ENCODE measurements around the gene SYNE3. TPM values are rescaled to one million over a fixed set of nuclear protein-coding genes. Genes with fewer than 3 reads are reported as not detected.

SYNE3 gene
- total and polyA plus RNA-seq, 10 of the 15 experiments (the other 5 are each of a cell fraction or from before 2014, with no cell fraction given), result 1.4 to 44.1 (median 13.4) TPM

DNA sequence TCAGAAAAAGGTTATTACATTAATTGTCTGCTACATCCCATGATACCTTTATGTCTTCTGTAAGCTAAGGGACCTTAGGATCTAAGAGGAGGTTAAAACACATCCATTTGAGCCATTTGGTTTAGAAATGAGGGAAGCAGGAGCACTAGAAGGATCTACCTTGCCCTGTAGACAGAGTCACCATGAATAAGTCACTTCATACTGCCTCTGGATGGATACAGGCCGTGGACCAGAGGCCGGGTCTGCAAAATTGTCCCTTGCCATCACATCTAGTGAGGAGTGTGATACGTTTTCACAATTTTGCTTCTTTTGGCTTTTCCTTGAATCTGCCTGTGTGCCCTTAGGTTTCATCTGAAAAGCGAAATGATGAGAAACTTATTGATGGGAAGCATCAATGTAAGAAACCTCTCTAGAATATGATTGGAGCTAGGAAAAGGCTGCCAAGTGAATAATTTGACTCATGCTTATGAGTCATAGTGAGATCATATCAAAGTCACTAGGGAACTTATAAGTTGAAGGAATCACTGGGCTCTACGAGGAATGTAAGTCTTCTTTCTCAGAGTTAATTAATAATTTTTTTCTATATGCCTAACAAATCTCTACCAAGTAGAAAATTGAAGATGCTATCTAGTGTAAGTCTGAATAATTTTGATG is 29.2 kb upstream of the SYNE3 start:
- H3K36me3 ChIP-seq (ENCODE audit: control insufficient read depth in 2 of 2, insufficient read depth in 2 of 2, low read length in 1 of 2), result peaks cover 0 to 4% of the 10 kb centered on the region in 2 experiments; a peak in 3 of 4 replicates
- intact Hi-C loops (cut with micrococcal nuclease; ENCODE audit: unreplicated experiment) (no loop called here), in situ Hi-C loops (cut with MboI) (no loop called here)
- no peaks in the 10 kb centered on the region for H3K27me3 ChIP-seq (replicated peaks in 1 of 2; ENCODE audit: control insufficient read depth in 2 of 2, insufficient read depth in 2 of 2, low read length in 1 of 2)
- ChIA-PET CTCF (interaction anchor here (1.0 kb wide), 1 partner anchor 137 kb away, joined by 3 read pairs; no protein-coding TSS in a partner anchor), SMC1A (ENCODE audit: uncharacterized antibody, unreplicated experiment) (interaction anchor here (1.1 to 2.9 kb wide), 2 partner anchors 9 to 11 kb away, joined by 3 to 12 read pairs; no protein-coding TSS in a partner anchor), POLR2A (no interaction called here), RAD21 (ENCODE audit: unreplicated experiment) (interaction anchor here (1.1 kb wide), 1 partner anchor 93 kb away, joined by 3 read pairs; no protein-coding TSS in a partner anchor)
- peaks cover 12% of the 10 kb centered on the region for H3K79me2 ChIP-seq (ENCODE audit: control insufficient read depth, insufficient read depth, low read length)
- DNase-seq (ENCODE audit: low read depth, low spot score), result no peak
- H3K4me3 ChIP-seq, result no peak overlapping the region
- 89% methylated on average over 5 of the region's 5 CpGs for WGBS (ENCODE audit: insufficient coverage, insufficient replicate concordance, low lambda C conversion rate, missing lambda C conversion rate)
- H3K4me2 ChIP-seq (ENCODE audit: control insufficient read depth, insufficient read depth), result no peak overlapping the region
- no peaks in the 10 kb centered on the region for H3K4me1 ChIP-seq (ENCODE audit: control insufficient read depth, insufficient read depth, low read length)
- H3K9me3 ChIP-seq (replicated peaks; ENCODE audit: control insufficient read depth, insufficient read depth, low read length), result no peaks in the 10 kb centered on the region
- H3K9ac ChIP-seq (ENCODE audit: control insufficient read depth, insufficient read depth, low read length), result no peak overlapping the region
- H4K20me1 ChIP-seq (ENCODE audit: control insufficient read depth, insufficient read depth), result no peaks in the 10 kb centered on the region
- no peak overlapping the region for H3K27ac ChIP-seq (ENCODE audit: control insufficient read depth, insufficient read depth)
- no peak overlapping the region for H2AFZ ChIP-seq (ENCODE audit: control insufficient read depth, low read depth, low read length)
- BruUV-seq (replicated peaks), result no TSS peak
- ATAC-seq, result no peak
- FAIRE-seq, result no peak
- TF ChIP-seq SMAD5 (IDR thresholded peaks at IDR 0.05; ENCODE audit: low read depth) (no peak), HDGF (IDR thresholded peaks at IDR 0.05) (no peak), BHLHE40 (IDR thresholded peaks at IDR 0.05; ENCODE audit: borderline replicate concordance in 1 of 2, low read depth in 2 of 2, low read length in 1 of 2) (no peak), NR2F1 (conservative IDR thresholded peaks at IDR 0.05) (no peak), CHD1 (IDR thresholded peaks at IDR 0.05; ENCODE audit: low read depth, low read length) (no peak), POLR2AphosphoS5 (IDR thresholded peaks at IDR 0.05; ENCODE audit: low read length) (no peak), MTA2 (IDR thresholded peaks at IDR 0.05; ENCODE audit: low read depth) (no peak), NFXL1 (IDR thresholded peaks at IDR 0.05; ENCODE audit: borderline replicate concordance) (no peak), SIN3A (IDR thresholded peaks at IDR 0.05; ENCODE audit: low read depth, low read length) (no peak), ZNF384 (IDR thresholded peaks at IDR 0.05; ENCODE audit: borderline replicate concordance, low read depth, low read length) (no peak), TBL1XR1 (IDR thresholded peaks at IDR 0.05; ENCODE audit: low read depth, low read length) (no peak), RBBP5 (conservative IDR thresholded peaks at IDR 0.05) (no peak), GATAD2B (conservative IDR thresholded peaks at IDR 0.05; ENCODE audit: low read depth) (no peak), CEBPB (IDR thresholded peaks at IDR 0.05; ENCODE audit: borderline replicate concordance in 1 of 2, low read depth in 2 of 2, low read length in 2 of 2) (no peak), IKZF2 (IDR thresholded peaks at IDR 0.05) (no peak)
- TF ChIP-seq, protein P1, sequence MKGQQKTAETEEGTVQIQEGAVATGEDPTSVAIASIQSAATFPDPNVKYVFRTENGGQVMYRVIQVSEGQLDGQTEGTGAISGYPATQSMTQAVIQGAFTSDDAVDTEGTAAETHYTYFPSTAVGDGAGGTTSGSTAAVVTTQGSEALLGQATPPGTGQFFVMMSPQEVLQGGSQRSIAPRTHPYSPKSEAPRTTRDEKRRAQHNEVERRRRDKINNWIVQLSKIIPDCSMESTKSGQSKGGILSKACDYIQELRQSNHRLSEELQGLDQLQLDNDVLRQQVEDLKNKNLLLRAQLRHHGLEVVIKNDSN (IDR thresholded peaks at IDR 0.05; ENCODE audit: borderline replicate concordance, extremely low read length, insufficient read depth, low read depth, low read length), result no peak
- TF ChIP-seq, protein P2, sequence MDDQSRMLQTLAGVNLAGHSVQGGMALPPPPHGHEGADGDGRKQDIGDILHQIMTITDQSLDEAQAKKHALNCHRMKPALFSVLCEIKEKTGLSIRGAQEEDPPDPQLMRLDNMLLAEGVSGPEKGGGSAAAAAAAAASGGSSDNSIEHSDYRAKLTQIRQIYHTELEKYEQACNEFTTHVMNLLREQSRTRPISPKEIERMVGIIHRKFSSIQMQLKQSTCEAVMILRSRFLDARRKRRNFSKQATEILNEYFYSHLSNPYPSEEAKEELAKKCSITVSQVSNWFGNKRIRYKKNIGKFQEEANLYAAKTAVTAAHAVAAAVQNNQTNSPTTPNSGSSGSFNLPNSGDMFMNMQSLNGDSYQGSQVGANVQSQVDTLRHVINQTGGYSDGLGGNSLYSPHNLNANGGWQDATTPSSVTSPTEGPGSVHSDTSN (IDR thresholded peaks at IDR 0.05; ENCODE audit: insufficient replicate concordance, low read depth, low read length), result no peak
- TF ChIP-seq, protein P3, sequence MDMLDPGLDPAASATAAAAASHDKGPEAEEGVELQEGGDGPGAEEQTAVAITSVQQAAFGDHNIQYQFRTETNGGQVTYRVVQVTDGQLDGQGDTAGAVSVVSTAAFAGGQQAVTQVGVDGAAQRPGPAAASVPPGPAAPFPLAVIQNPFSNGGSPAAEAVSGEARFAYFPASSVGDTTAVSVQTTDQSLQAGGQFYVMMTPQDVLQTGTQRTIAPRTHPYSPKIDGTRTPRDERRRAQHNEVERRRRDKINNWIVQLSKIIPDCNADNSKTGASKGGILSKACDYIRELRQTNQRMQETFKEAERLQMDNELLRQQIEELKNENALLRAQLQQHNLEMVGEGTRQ (IDR thresholded peaks at IDR 0.05; ENCODE audit: borderline replicate concordance, low read depth, low read length), result no peak
- TF ChIP-seq, protein P4, sequence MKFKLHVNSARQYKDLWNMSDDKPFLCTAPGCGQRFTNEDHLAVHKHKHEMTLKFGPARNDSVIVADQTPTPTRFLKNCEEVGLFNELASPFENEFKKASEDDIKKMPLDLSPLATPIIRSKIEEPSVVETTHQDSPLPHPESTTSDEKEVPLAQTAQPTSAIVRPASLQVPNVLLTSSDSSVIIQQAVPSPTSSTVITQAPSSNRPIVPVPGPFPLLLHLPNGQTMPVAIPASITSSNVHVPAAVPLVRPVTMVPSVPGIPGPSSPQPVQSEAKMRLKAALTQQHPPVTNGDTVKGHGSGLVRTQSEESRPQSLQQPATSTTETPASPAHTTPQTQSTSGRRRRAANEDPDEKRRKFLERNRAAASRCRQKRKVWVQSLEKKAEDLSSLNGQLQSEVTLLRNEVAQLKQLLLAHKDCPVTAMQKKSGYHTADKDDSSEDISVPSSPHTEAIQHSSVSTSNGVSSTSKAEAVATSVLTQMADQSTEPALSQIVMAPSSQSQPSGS (IDR thresholded peaks at IDR 0.05; ENCODE audit: low read length), result no peak

All from GM12878 (cell line).